Stimulated activated naive B cell treated with anti-CD40 and anti-IgM and Interleukin-4, amounts not matched to agents 10 μg/mL and 1 μg/mL and 100 μg/mL, for 72 hours (primary cell): ENCODE results near the gene DSG4.
"Not testable (repeated sequence)": the region's sequence is repeated elsewhere in the genome, so short reads cannot be mapped to it uniquely, and the experiment has no call there.

Experiments used
- ATAC-seq, 2 donors: fragments of 150-1000 bp; cut with Tn5 transposase; replicated peaks; 2 replicates each; pipeline ENCODE4 v1.10.0; 2021; ENCODE audit warnings: moderate library complexity in 1 of 2
- DNase-seq: peaks from one replicate; pipeline ENCODE4 v3.0.0; 2021
- H3K27ac Mint-ChIP-seq: one replicate; pipeline ENCODE4 v1.8.0; 2022; ENCODE audit warnings: mild to moderate bottlenecking, mixed read lengths
- H3K27me3 Mint-ChIP-seq, 2 donors: one replicate each; pipeline ENCODE4 v1.8.0; 2022; ENCODE audit warnings: mixed read lengths in 2 of 2
- H3K36me3 Mint-ChIP-seq, 2 donors: one replicate each; pipeline ENCODE4 v1.8.0; 2022; ENCODE audit warnings: mixed read lengths in 2 of 2, mild to moderate bottlenecking in 1 of 2
- H3K4me1 Mint-ChIP-seq, 2 donors: one replicate each; pipeline ENCODE4 v1.8.0; 2022; ENCODE audit warnings: mixed read lengths in 2 of 2, mild to moderate bottlenecking in 1 of 2
- H3K4me3 Mint-ChIP-seq, 2 donors: one replicate each; pipeline ENCODE4 v1.8.0; 2022; ENCODE audit warnings: mild to moderate bottlenecking in 2 of 2, mixed read lengths in 2 of 2, moderate library complexity in 1 of 2
- H3K9me3 Mint-ChIP-seq, 2 donors: one replicate each; pipeline ENCODE4 v1.8.0; 2022; ENCODE audit warnings: mixed read lengths in 2 of 2, mild to moderate bottlenecking in 1 of 2

DSG4 gene, protein sequence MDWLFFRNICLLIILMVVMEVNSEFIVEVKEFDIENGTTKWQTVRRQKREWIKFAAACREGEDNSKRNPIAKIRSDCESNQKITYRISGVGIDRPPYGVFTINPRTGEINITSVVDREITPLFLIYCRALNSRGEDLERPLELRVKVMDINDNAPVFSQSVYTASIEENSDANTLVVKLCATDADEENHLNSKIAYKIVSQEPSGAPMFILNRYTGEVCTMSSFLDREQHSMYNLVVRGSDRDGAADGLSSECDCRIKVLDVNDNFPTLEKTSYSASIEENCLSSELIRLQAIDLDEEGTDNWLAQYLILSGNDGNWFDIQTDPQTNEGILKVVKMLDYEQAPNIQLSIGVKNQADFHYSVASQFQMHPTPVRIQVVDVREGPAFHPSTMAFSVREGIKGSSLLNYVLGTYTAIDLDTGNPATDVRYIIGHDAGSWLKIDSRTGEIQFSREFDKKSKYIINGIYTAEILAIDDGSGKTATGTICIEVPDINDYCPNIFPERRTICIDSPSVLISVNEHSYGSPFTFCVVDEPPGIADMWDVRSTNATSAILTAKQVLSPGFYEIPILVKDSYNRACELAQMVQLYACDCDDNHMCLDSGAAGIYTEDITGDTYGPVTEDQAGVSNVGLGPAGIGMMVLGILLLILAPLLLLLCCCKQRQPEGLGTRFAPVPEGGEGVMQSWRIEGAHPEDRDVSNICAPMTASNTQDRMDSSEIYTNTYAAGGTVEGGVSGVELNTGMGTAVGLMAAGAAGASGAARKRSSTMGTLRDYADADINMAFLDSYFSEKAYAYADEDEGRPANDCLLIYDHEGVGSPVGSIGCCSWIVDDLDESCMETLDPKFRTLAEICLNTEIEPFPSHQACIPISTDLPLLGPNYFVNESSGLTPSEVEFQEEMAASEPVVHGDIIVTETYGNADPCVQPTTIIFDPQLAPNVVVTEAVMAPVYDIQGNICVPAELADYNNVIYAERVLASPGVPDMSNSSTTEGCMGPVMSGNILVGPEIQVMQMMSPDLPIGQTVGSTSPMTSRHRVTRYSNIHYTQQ

GRCh38 chr18:31376477-31376876 lies at the start of gene DSG4:
Gene DSG4 (plus strand): TSS chr18:31376777. CDS start chr18:31376912, 135 bp downstream.
- H3K4me1 Mint-ChIP-seq, result no peaks in the 10 kb centered on the region
- no peak within 1 kb of the TSS for H3K4me3 Mint-ChIP-seq
- ATAC-seq (no peak), DNase-seq (no peak)
- H3K9me3 Mint-ChIP-seq, result peaks cover 0 to 2% of the 10 kb centered on the region in 2 donors
- no peaks in the 10 kb centered on the region for H3K27me3 Mint-ChIP-seq
- H3K36me3 Mint-ChIP-seq, result no peaks in the 10 kb centered on the region
- H3K27ac Mint-ChIP-seq, result no peak within 1 kb of the TSS

DNA sequence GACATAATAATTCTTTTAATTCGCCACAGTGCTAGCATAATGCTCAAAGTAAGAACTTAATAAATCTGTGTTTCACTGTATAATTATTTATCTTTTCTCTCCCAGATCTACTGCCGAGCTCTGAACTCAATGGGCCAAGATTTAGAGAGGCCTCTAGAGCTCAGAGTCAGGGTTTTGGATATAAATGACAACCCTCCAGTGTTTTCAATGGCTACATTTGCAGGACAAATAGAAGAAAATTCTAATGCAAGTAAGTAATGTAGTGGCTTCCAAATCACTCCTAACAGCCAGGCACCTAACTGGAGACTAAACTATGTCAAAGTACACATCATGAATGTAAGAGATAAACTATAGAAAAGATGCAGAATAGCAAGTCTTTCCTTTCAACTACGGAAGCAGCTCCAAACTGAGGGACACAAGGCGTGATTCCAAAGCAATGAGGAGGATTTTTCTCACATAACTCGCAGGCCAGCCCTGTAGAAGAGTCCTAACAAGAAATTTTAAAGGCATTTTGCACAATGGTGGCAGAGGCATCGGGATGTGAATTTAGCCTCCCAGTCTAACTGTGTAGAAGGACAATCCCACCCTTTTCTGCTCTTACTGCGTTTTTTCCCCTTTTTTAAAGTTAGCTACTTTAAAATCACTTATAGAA lies 46.7 kb upstream of the DSG4 start:
- Mint-ChIP-seq H3K36me3 (no peaks in the 10 kb centered on the region), H3K27ac (no peak overlapping the region), H3K9me3 (peaks cover 0 to 1% of the 10 kb centered on the region in 2 donors), H3K27me3 (no peaks in the 10 kb centered on the region), H3K4me1 (no peaks in the 10 kb centered on the region), H3K4me3 (no peak overlapping the region)
- ATAC-seq (no peak), DNase-seq (no peak)

DNA sequence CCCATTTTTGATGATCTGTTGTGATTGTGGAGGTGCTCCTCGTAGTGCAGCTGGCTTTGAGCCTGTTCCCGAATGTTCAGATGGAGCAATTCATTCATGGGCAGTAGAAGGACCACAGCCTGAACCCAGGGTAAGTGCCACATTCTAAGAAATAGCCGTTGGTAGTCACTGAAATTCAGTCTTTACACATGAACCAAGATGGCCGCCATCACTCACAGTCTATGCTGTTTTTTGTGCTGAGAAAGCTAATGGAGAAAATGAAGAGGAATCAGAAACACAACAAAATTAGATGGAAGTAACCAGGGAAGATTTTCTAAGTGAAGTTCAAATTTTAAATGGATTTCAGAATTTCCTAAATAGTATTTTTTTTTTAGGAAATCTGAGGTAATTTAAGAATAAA lies 33.1 kb upstream of the DSG4 start:
- ATAC-seq, result no peak
- Mint-ChIP-seq H3K27ac (no peak overlapping the region), H3K9me3 (no peaks in the 10 kb centered on the region), H3K27me3 (no peaks in the 10 kb centered on the region), H3K4me3 (no peak overlapping the region), H3K36me3 (no peaks in the 10 kb centered on the region), H3K4me1 (no peaks in the 10 kb centered on the region)
- DNase-seq, result no peak

DNA sequence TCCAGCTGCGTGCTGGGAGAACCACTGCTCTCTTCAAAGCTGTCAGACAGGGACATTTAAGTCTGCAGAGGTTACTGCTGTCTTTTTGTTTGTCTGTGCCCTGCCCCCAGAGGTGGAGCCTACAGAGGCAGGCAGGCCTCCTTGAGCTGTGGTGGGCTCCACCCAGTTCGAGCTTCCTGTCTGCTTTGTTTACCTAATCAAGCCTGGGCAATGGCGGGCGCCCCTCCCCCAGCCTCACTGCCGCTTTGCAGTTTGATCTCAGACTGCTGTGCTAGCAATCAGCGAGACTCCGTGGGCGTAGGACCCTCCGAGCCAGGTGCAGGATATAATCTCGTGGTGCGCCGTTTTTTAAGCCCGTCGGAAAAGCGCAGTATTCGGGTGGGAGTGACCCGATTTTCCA lies 23.2 kb upstream of the DSG4 start:
- DNase-seq, H3K36me3 Mint-ChIP-seq, H3K9me3 Mint-ChIP-seq, ATAC-seq, H3K4me1 Mint-ChIP-seq, H3K27me3 Mint-ChIP-seq, H3K27ac Mint-ChIP-seq, H3K4me3 Mint-ChIP-seq: not testable (repeated sequence)

- no peak for DNase-seq
- no peaks in the 10 kb centered on the region for H3K36me3 Mint-ChIP-seq
- H3K27ac Mint-ChIP-seq, result no peak overlapping the region
- no peak for ATAC-seq
- no peaks in the 10 kb centered on the region for H3K4me1 Mint-ChIP-seq
- H3K4me3 Mint-ChIP-seq, result no peak overlapping the region
- no peaks in the 10 kb centered on the region for H3K9me3 Mint-ChIP-seq
- no peaks in the 10 kb centered on the region for H3K27me3 Mint-ChIP-seq
Observed at GRCh38 chr18:31354990-31355389, 21.6 kb upstream of the DSG4 start.

DNA sequence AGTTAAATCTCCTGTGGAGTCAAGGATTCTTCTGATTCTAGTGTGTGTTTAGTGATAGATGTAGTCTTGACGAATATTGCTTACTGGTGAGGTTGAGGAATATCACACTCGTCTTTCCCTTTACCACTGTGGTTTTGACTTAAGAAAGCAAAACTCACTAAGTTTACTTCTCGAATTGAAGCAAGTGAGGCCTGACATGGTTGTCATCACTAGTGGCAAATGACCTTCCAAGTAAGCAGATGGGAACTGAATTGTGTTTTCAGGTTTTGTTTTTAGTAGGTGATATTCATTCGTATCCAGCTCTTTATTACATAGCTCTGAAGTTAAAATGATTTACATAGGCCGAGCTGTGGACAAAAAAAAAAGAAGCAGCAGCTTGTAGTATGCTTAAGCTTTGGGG lies 20.6 kb upstream of the DSG4 start:
- no peak overlapping the region for H3K4me3 Mint-ChIP-seq
- no peaks in the 10 kb centered on the region for H3K4me1 Mint-ChIP-seq
- no peaks in the 10 kb centered on the region for H3K27me3 Mint-ChIP-seq
- no peak overlapping the region for H3K27ac Mint-ChIP-seq
- no peaks in the 10 kb centered on the region for H3K9me3 Mint-ChIP-seq
- DNase-seq (no peak), ATAC-seq (no peak)
- no peaks in the 10 kb centered on the region for H3K36me3 Mint-ChIP-seq

- Mint-ChIP-seq H3K27me3 (no peaks in the 10 kb centered on the region), H3K36me3 (no peaks in the 10 kb centered on the region), H3K4me1 (no peaks in the 10 kb centered on the region), H3K27ac (no peak overlapping the region), H3K9me3 (peaks cover 0 to 5% of the 10 kb centered on the region in 2 donors), H3K4me3 (no peak overlapping the region)
- no peak for DNase-seq
- no peak for ATAC-seq
Observed at GRCh38 chr18:31364190-31364589, 12.4 kb upstream of the DSG4 start.

GRCh38 chr18:31369478-31369877 lies 7.1 kb upstream of the DSG4 start:
- H3K27me3 Mint-ChIP-seq, result no peaks in the 10 kb centered on the region
- DNase-seq (no peak), ATAC-seq (no peak)
- no peaks in the 10 kb centered on the region for H3K36me3 Mint-ChIP-seq
- no peaks in the 10 kb centered on the region for H3K4me1 Mint-ChIP-seq
- H3K27ac Mint-ChIP-seq, result no peak overlapping the region
- H3K9me3 Mint-ChIP-seq, result no peaks in the 10 kb centered on the region
- H3K4me3 Mint-ChIP-seq, result no peak overlapping the region

GRCh38 chr18:31371989-31372388 lies 4.6 kb upstream of the DSG4 start:
- Mint-ChIP-seq H3K27me3 (no peaks in the 10 kb centered on the region), H3K27ac (no peak overlapping the region), H3K36me3 (no peaks in the 10 kb centered on the region), H3K4me3 (no peak overlapping the region), H3K9me3 (no peaks in the 10 kb centered on the region), H3K4me1 (no peaks in the 10 kb centered on the region)
- DNase-seq (no peak), ATAC-seq (no peak)

DNA sequence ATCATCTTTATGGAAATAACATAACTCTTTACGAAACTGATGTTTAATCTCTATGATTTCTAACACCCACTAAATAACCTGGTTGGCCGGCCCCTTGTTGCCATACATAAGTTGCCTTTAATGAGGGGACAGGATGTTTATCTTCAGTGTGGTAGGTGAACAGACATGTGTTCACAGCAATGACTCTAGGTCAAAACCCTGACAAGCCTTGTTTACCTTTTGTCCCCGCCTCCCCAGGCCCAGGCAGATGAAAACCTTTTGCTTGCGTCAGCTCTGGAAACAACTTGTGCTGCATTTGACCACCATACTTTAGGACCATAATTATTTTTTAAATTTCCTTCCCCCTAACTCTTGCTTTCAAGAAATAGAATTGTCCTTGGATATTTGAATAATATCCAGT lies 2.9 kb upstream of the DSG4 start:
- no peak for ATAC-seq
- no peaks in the 10 kb centered on the region for H3K4me1 Mint-ChIP-seq

GRCh38 chr18:31380912-31381311 lies 4.3 kb downstream of the DSG4 start:
- Mint-ChIP-seq H3K4me3 (no peak overlapping the region), H3K36me3 (no peaks in the 10 kb centered on the region), H3K4me1 (no peaks in the 10 kb centered on the region), H3K9me3 (peaks cover 0 to 2% of the 10 kb centered on the region in 2 donors), H3K27me3 (no peaks in the 10 kb centered on the region), H3K27ac (no peak overlapping the region)
- ATAC-seq, result no peak
- DNase-seq, result no peak

More for the DNA sequence above, 2.9 kb upstream of the DSG4 start:
- DNase-seq, result no peak
- Mint-ChIP-seq H3K27me3 (no peaks in the 10 kb centered on the region), H3K9me3 (no peaks in the 10 kb centered on the region), H3K27ac (no peak overlapping the region), H3K36me3 (no peaks in the 10 kb centered on the region), H3K4me3 (no peak overlapping the region)

DNA sequence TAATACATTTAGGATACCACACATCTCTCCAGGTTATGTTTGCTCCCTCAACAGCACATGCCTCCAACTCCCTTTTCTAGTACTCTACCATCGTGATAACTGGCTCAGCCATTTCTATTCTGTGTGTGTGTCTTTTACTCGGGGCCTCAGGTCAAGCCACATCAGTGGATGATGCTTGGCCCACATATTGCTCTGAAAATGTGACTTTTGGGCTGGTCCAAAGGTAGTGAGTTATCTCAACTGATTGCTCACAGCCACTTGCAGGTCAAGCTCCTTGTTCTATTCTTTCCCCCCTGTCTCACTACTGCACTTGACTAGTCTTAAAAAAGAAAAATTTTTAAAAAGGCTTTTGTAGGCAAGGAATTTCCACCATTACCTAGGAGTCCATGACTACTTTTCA lies 5.5 kb downstream of the DSG4 start:
- peaks cover 0 to 2% of the 10 kb centered on the region in 2 donors for H3K9me3 Mint-ChIP-seq
- no peaks in the 10 kb centered on the region for H3K4me1 Mint-ChIP-seq
- no peaks in the 10 kb centered on the region for H3K36me3 Mint-ChIP-seq
- no peak overlapping the region for H3K4me3 Mint-ChIP-seq
- no peaks in the 10 kb centered on the region for H3K27me3 Mint-ChIP-seq
- ATAC-seq (no peak), DNase-seq (no peak)
- H3K27ac Mint-ChIP-seq, result no peak overlapping the region

GRCh38 chr18:31386741-31387140 lies 10.2 kb downstream of the DSG4 start:
- H3K4me1 Mint-ChIP-seq, result no peaks in the 10 kb centered on the region
- H3K4me3 Mint-ChIP-seq, result no peak overlapping the region
- no peaks in the 10 kb centered on the region for H3K36me3 Mint-ChIP-seq
- DNase-seq (no peak), ATAC-seq (no peak)
- H3K27me3 Mint-ChIP-seq, result no peaks in the 10 kb centered on the region
- no peak overlapping the region for H3K27ac Mint-ChIP-seq
- no peaks in the 10 kb centered on the region for H3K9me3 Mint-ChIP-seq

- H3K27me3 Mint-ChIP-seq, result no peaks in the 10 kb centered on the region
- H3K27ac Mint-ChIP-seq, result no peak overlapping the region
- no peaks in the 10 kb centered on the region for H3K36me3 Mint-ChIP-seq
- no peaks in the 10 kb centered on the region for H3K4me1 Mint-ChIP-seq
- DNase-seq, result no peak
- no peak for ATAC-seq
- H3K9me3 Mint-ChIP-seq, result no peaks in the 10 kb centered on the region
- no peak overlapping the region for H3K4me3 Mint-ChIP-seq
Observed at GRCh38 chr18:31393286-31393685, 16.7 kb downstream of the DSG4 start.
